Astrocyte of the hippocampus (primary cell): Measurements from ENCODE around the gene ST8SIA5.

Experiments used
- DNase-seq: peaks from one replicate; pipeline ENCODE4 v3.0.0; 2011; ENCODE audit warnings: low read depth, low spot score

Gene ST8SIA5

GRCh38 chr18:46672062-46672970 lies 84.5 kb downstream of the ST8SIA5 start:
- DNase-seq, result peak; percentile 37

- DNase-seq, result no peak
These were observed 88.2 kb downstream of the ST8SIA5 start for GRCh38 chr18:46668694-46669093.

GRCh38 chr18:46668135-46668534 lies 88.7 kb downstream of the ST8SIA5 start:
- DNase-seq, result no peak

- no peak for DNase-seq
These were observed 93.3 kb downstream of the ST8SIA5 start for GRCh38 chr18:46663539-46663938.

GRCh38 chr18:46660957-46661749 lies 95.7 kb downstream of the ST8SIA5 start:
- DNase-seq, result peak; percentile 47

GRCh38 chr18:46659484-46659883 lies 97.4 kb downstream of the ST8SIA5 start:
- no peak for DNase-seq

GRCh38 chr18:46657115-46657955 lies 99.5 kb downstream of the ST8SIA5 start, which contains the start of gene LOXHD1:
TSS of gene LOXHD1 (minus strand) at chr18:46657220. CDS start at chr18:46657033, 187 bp downstream.
- no peak for DNase-seq

- no peak for DNase-seq
These were observed 100.3 kb downstream of the ST8SIA5 start for GRCh38 chr18:46656326-46657114.

GRCh38 chr18:46652372-46652771 lies 104.5 kb downstream of the ST8SIA5 start:
- no peak for DNase-seq

GRCh38 chr18:46650681-46651080 lies 106.2 kb downstream of the ST8SIA5 start:
- no peak for DNase-seq

- DNase-seq, result no peak
These were observed 107.6 kb downstream of the ST8SIA5 start for GRCh38 chr18:46649071-46649862.

GRCh38 chr18:46646468-46646867 lies 110.4 kb downstream of the ST8SIA5 start:
- no peak for DNase-seq

GRCh38 chr18:46642561-46642960 lies 114.3 kb downstream of the ST8SIA5 start:
- DNase-seq, result no peak

GRCh38 chr18:46641917-46642316 lies 114.9 kb downstream of the ST8SIA5 start:
- DNase-seq, result peak; percentile 15

GRCh38 chr18:46639386-46639785 lies 117.5 kb downstream of the ST8SIA5 start:
- DNase-seq, result no peak

- DNase-seq, result no peak
These were observed 120.7 kb downstream of the ST8SIA5 start for GRCh38 chr18:46636040-46636630.

- peak; percentile 43 for DNase-seq
These were observed 124.3 kb downstream of the ST8SIA5 start for GRCh38 chr18:46632401-46633071.

GRCh38 chr18:46630991-46631390 lies 125.9 kb downstream of the ST8SIA5 start:
- no peak for DNase-seq

GRCh38 chr18:46630160-46630559 lies 126.7 kb downstream of the ST8SIA5 start:
- DNase-seq, result no peak
